Endothelial cell of umbilical vein (primary cell): ENCODE results near the gene IDH1. TPM values are rescaled to one million over a fixed set of nuclear protein-coding genes. Genes with fewer than 3 reads are reported as not detected.

Experiments
- BruUV-seq: library from RNA; stranded (reverse); fragments of 400-500 nt; replicated peaks from 2 replicates; lab custom pipeline; 2021; lab: Mats Ljungman, UMichigan
- CTCF ChIA-PET: fragments of 300-600, 350-600 bp; sonication (Branson Sonifier 250); formaldehyde crosslinking; loops from one replicate; lab custom pipeline; 2021; ENCODE audit warnings: antibody characterized with exemption, inconsistent platforms; lab: Charles Lee
- POLR2A ChIA-PET: fragments of 300-600, 350-600 bp; sonication (Branson Sonifier 250); formaldehyde crosslinking; loops from one replicate; lab custom pipeline; 2021; ENCODE audit warnings: antibody characterized with exemption, inconsistent platforms; lab: Charles Lee
- DNase-seq: peaks from one replicate; pipeline ENCODE4 v3.0.0-alpha.2; 2011; ENCODE audit warnings: low read depth, low spot score
- FAIRE-seq: peaks from 2 replicates; lab custom pipeline; 2011; peaks lifted over from hg19 to GRCh38; lab: Jason Lieb, UNC
- H2AFZ ChIP-seq: 2 replicates; pipeline ENCODE4 v1.6.0; 2012; ENCODE audit warnings: low read depth, low read length, control low read depth, inconsistent platforms
- H3K27ac ChIP-seq: 2 replicates; pipeline ENCODE4 v1.5.1; 2011; ENCODE audit warnings: low read depth, mild to moderate bottlenecking, control low read depth, low read length, moderate library complexity; ENCODE audit not compliant: insufficient read depth
- H3K27me3 ChIP-seq, 2 experiments: 2 replicates each; pipeline versions ENCODE4 v1.6.0 to v1.6.1; 2011; ENCODE audit warnings: low read length in 2 of 2, mixed read lengths in 1 of 2; ENCODE audit not compliant: control insufficient read depth in 2 of 2, insufficient read depth in 2 of 2
- H3K36me3 ChIP-seq, 2 experiments: 2 replicates in 1 of 2; 3 replicates in 1 of 2; pipeline ENCODE4 v1.5.1; 2011; ENCODE audit warnings: low read length in 2 of 2, mild to moderate bottlenecking in 1 of 2, moderate library complexity in 1 of 2; ENCODE audit not compliant: control insufficient read depth in 2 of 2, insufficient read depth in 2 of 2; ENCODE audit errors: extremely low read depth in 1 of 2
- H3K4me1 ChIP-seq: 3 replicates; pipeline ENCODE4 v1.5.1; 2011; ENCODE audit warnings: mild to moderate bottlenecking, low read length; ENCODE audit not compliant: control insufficient read depth, insufficient read depth; ENCODE audit errors: extremely low read depth
- H3K4me2 ChIP-seq: 2 replicates; pipeline ENCODE4 v1.6.1; 2011; ENCODE audit warnings: low read length, control low read depth, mixed read lengths; ENCODE audit not compliant: insufficient read depth
- H3K4me3 ChIP-seq, 3 experiments: fragments of 200-600 bp in 1 of 3; sonication (generic), shearing (Covaris generic) in 1 of 3; replicated peaks in 1 of 3; 2 replicates each; pipeline ENCODE4 v1.5.1; 2011 to 2016; ENCODE audit warnings: control low read depth in 3 of 3, low read length in 3 of 3, mild to moderate bottlenecking in 2 of 3, inconsistent platforms in 1 of 3, low read depth in 1 of 3, moderate library complexity in 1 of 3; ENCODE audit not compliant: insufficient read depth in 1 of 3
- H3K79me2 ChIP-seq: 2 replicates; pipeline ENCODE4 v1.6.0; 2012; ENCODE audit warnings: low read length, inconsistent platforms; ENCODE audit not compliant: control insufficient read depth, insufficient read depth
- H3K9ac ChIP-seq: replicated peaks from 2 replicates; pipeline ENCODE3; 2011; ENCODE audit warnings: low read length, control low read depth; ENCODE audit not compliant: insufficient read depth; ENCODE audit errors: extremely low read depth
- H3K9me1 ChIP-seq: replicated peaks from 3 replicates; pipeline ENCODE4 v1.6.0; 2011; ENCODE audit warnings: mild to moderate bottlenecking, low read length; ENCODE audit not compliant: control insufficient read depth, insufficient read depth; ENCODE audit errors: extremely low read depth
- H3K9me3 ChIP-seq: replicated peaks from 2 replicates; pipeline ENCODE4 v1.5.1; 2012; ENCODE audit warnings: low read length, inconsistent platforms; ENCODE audit not compliant: control insufficient read depth, insufficient read depth
- H4K20me1 ChIP-seq: replicated peaks from 2 replicates; pipeline ENCODE3; 2011; ENCODE audit warnings: mild to moderate bottlenecking, low read length; ENCODE audit not compliant: control insufficient read depth, insufficient read depth; ENCODE audit errors: extremely low read depth
- EZH2 ChIP-seq: IDR thresholded peaks from 2 replicates; pipeline ENCODE4 v1.6.1; 2012; ENCODE audit warnings: borderline replicate concordance, low read depth, mild to moderate bottlenecking, moderate library complexity, low read length, inconsistent platforms; ENCODE audit not compliant: severe bottlenecking
- FOS ChIP-seq: IDR thresholded peaks from 2 replicates; pipeline ENCODE4 v1.6.1; 2011; ENCODE audit warnings: mild to moderate bottlenecking, low read length, moderate library complexity, borderline replicate concordance; ENCODE audit not compliant: insufficient read depth
- GATA2 ChIP-seq: IDR thresholded peaks from 2 replicates; pipeline ENCODE4 v1.7.0; 2011; ENCODE audit warnings: low read depth, mild to moderate bottlenecking, moderate library complexity, mixed read lengths, low read length; ENCODE audit not compliant: insufficient read length, insufficient read depth
- JUN ChIP-seq: IDR thresholded peaks from 2 replicates; pipeline ENCODE4 v1.6.1; 2011; ENCODE audit warnings: borderline replicate concordance, low read depth; ENCODE audit not compliant: insufficient read length, insufficient read depth
- POLR2A ChIP-seq: IDR thresholded peaks from 2 replicates; pipeline ENCODE4 v1.6.1; 2012; ENCODE audit warnings: low read depth, mild to moderate bottlenecking, control low read depth, low read length
- POLR2AphosphoS5 ChIP-seq: IDR thresholded peaks from 2 replicates; pipeline ENCODE4 v1.6.1; 2012; ENCODE audit warnings: low read depth, mild to moderate bottlenecking, control low read depth, low read length, moderate library complexity; ENCODE audit not compliant: insufficient read depth
- dilution Hi-C: fragments of 300-500 bp; cut with MboI; formaldehyde crosslinking; loops from one replicate; pipeline ENCODE4 v1.15.0; 2019; ENCODE audit warnings: low sequenced_read_pairs; ENCODE audit not compliant: extremely low pct_ligation_motif_present
- intact Hi-C: fragments of 100-400 bp; cut with micrococcal nuclease; formaldehyde crosslinking; loops from one replicate; pipeline ENCODE4 v1.10.0; 2022
- polyA plus RNA-seq, 4 experiments: library from polyadenylated mRNA; depleted of rRNA in 3 of 4; stranded (reverse) in 3 of 4; unstranded in 1 of 4; fragments of >200 nt; gene quantifications; 2 replicates each; pipeline versions ENCODE4 v1.2.1 to v1.2.3, GENCODE V29; 2011 to 2012; ENCODE audit warnings: missing spikeins in 1 of 4
- total RNA-seq: library from RNA; stranded (reverse); gene quantifications from 2 replicates; pipeline ENCODE4 v1.2.3, GENCODE V29; 2021
- TF ChIP-seq, protein P1 (sequence below): IDR thresholded peaks from 2 replicates; pipeline ENCODE4 v1.6.1; 2011; ENCODE audit not compliant: insufficient read depth, insufficient read length
- TF ChIP-seq, protein P2 (sequence below), 2 donors: IDR thresholded peaks; 1 replicate in 1 of 2; 2 replicates in 1 of 2; pipeline ENCODE4 v1.5.1; 2011; ENCODE audit warnings: low read length in 2 of 2, mild to moderate bottlenecking in 2 of 2, moderate library complexity in 2 of 2, control low read depth in 1 of 2, inconsistent platforms in 1 of 2, low read depth in 1 of 2; ENCODE audit not compliant: insufficient read depth in 1 of 2; ENCODE audit errors: extremely low read depth in 1 of 2

IDH1 gene
- total and polyA plus RNA-seq, 2 donors (not counting 3 experiments of a cell fraction or from before 2014, with no cell fraction given), result 63.1 to 107 TPM

DNA sequence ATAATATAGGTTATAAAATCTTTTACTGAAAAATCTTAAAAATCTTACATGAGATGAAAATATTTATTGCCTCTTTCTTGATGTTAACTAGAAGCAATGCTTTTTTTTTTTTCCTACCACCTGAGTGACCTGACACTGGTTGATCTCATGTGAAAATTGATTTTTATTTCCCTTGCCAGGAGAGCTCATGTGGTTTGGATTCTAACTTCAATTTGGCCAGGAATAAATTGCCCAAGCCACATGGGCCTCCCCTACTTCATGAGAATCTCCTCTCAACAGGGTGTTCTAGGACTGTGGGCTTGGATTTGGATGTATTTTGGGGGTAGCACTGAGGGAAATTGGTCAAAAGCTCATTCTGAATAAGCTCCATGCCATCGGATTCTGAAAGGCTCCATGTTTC is 20.1 kb downstream of the IDH1 start:
- intact Hi-C loops (no loop called here), dilution Hi-C loops (no loop called here)
- TF ChIP-seq JUN, result no peak
- no peak for TF ChIP-seq EZH2
- TF ChIP-seq POLR2AphosphoS5, result no peak
- TF ChIP-seq, protein P1, sequence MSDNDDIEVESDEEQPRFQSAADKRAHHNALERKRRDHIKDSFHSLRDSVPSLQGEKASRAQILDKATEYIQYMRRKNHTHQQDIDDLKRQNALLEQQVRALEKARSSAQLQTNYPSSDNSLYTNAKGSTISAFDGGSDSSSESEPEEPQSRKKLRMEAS, result no peak
- TF ChIP-seq, protein P2, sequence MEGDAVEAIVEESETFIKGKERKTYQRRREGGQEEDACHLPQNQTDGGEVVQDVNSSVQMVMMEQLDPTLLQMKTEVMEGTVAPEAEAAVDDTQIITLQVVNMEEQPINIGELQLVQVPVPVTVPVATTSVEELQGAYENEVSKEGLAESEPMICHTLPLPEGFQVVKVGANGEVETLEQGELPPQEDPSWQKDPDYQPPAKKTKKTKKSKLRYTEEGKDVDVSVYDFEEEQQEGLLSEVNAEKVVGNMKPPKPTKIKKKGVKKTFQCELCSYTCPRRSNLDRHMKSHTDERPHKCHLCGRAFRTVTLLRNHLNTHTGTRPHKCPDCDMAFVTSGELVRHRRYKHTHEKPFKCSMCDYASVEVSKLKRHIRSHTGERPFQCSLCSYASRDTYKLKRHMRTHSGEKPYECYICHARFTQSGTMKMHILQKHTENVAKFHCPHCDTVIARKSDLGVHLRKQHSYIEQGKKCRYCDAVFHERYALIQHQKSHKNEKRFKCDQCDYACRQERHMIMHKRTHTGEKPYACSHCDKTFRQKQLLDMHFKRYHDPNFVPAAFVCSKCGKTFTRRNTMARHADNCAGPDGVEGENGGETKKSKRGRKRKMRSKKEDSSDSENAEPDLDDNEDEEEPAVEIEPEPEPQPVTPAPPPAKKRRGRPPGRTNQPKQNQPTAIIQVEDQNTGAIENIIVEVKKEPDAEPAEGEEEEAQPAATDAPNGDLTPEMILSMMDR (IDR thresholded peaks at IDR 0.05; ENCODE audit: extremely low read depth in 1 of 2, insufficient read depth in 1 of 2, low read depth in 1 of 2, low read length in 2 of 2), result no peak
- no peak for TF ChIP-seq GATA2
- TF ChIP-seq POLR2A, result no peak
- no peak for TF ChIP-seq FOS
- Histone ChIP-seq H3K4me1 (no peaks in the 10 kb centered on the region), H3K79me2 (no peaks in the 10 kb centered on the region), H3K4me3 (no peak overlapping the region), H3K27me3 (no peaks in the 10 kb centered on the region), H3K36me3 (peaks cover 3 to 17% of the 10 kb centered on the region in 2 experiments), H3K9ac (no peak overlapping the region), H4K20me1 (no peaks in the 10 kb centered on the region), H3K9me1 (no peaks in the 10 kb centered on the region), H2AFZ (no peak overlapping the region), H3K4me2 (no peak overlapping the region), H3K9me3 (no peaks in the 10 kb centered on the region), H3K27ac (no peak overlapping the region)
- no TSS peak for BruUV-seq
- ChIA-PET CTCF (interaction anchor here (1.0 kb wide), 1 partner anchor 19 kb away, joined by 4 read pairs; no protein-coding TSS in a partner anchor), POLR2A (no interaction called here)
- FAIRE-seq (no peak), DNase-seq (no peak)
